A549 treated with Hydrocortisone at 1 μM for 4 hours (cell line): Measurements from ENCODE around the gene BFAR. TPM values are rescaled to one million over a fixed set of nuclear protein-coding genes. Genes with fewer than 3 reads are reported as not detected.

Experiments used
- total RNA-seq: library from RNA; stranded (reverse); fragments of 200-300 nt; extraction: Qiagen RNA extraction; gene quantifications from 5 replicates; pipeline ENCODE4 v1.2.3, GENCODE V29; 2022

Gene BFAR
- total RNA-seq, result 119 to 158 TPM (median 124 TPM) in 5 replicates

GRCh38 chr16:14632693-14633569, at the start of gene BFAR:
TSS of gene BFAR (plus strand) at chr16:14632951. CDS start at chr16:14644347, 11,396 bp downstream.

GRCh38 chr16:14629919-14630619, 2.7 kb upstream of the BFAR start, which contains the start of gene PARN:
TSS of gene PARN (minus strand) at chr16:14630260. CDS start at chr16:14630125, 135 bp downstream.

GRCh38 chr16:14694129-14694528, 61.4 kb downstream of the BFAR start, which contains the start of gene PLA2G10:
TSS of gene PLA2G10 (minus strand) at chr16:14694308. CDS start at chr16:14694229, 79 bp downstream.

GRCh38 chr16:14703156-14704011, 70.6 kb downstream of the BFAR start, which contains the start of gene NPIPA3:
TSS of gene NPIPA3 (plus strand) at chr16:14703411. CDS start at chr16:14708944, 5,533 bp downstream.

Other genes starting within 250 kb of the BFAR start
- gene PARN, start 2.7 kb upstream of the BFAR start, total RNA-seq, result 35.0 to 56.0 TPM (median 36.1 TPM) in 5 replicates
- gene PLA2G10, start 61.4 kb downstream of the BFAR start, total RNA-seq, result 0.28 to 0.63 TPM (median 0.52 TPM) in 5 replicates
- 1.0 to 1.9 TPM (median 1.3 TPM) in 5 replicates for gene NPIPA3, start 70.5 kb downstream of the BFAR start, total RNA-seq
- gene NPIPA2, start 109.6 kb downstream of the BFAR start, total RNA-seq, result 0.73 to 2.2 TPM (median 1.4 TPM) in 5 replicates
- gene NOMO1, start 200.8 kb downstream of the BFAR start, total RNA-seq, result 89.3 to 104 TPM (median 92.5 TPM) in 5 replicates